MM.1S (cell line): ENCODE measurements around the gene DCLK1.

Experiments used
- CTCF ChIP-seq: fragments of 300-600 bp; sonication (generic); IDR thresholded peaks from 2 replicates; pipeline ENCODE4 v1.5.1; 2016; ENCODE audit warnings: antibody characterized with exemption, low read length, mixed read lengths
- EZH2 ChIP-seq: fragments of 300-600 bp; sonication (generic); optimal IDR thresholded peaks from 2 replicates; pipeline ENCODE3; 2017; ENCODE audit warnings: low read depth, mild to moderate bottlenecking, antibody characterized with exemption, low read length, mixed read lengths
- EZH2phosphoT487 ChIP-seq: fragments of 300-600 bp; sonication (generic); IDR thresholded peaks from 2 replicates; pipeline ENCODE4 v1.6.1; 2018; ENCODE audit warnings: antibody characterized with exemption, low read length

- TF ChIP-seq EZH2phosphoT487 (no peak), CTCF (no peak), EZH2 (no peak)
Observed at GRCh38 chr13:36158611-36159010, 27.4 kb upstream of the DCLK1 start.
